Spleen (tissue), 11 donors: ENCODE measurements around the gene ACADS. TPM values are rescaled to one million over a fixed set of nuclear protein-coding genes. Genes with fewer than 3 reads are reported as not detected.

Experiments
- DNase-seq: peaks from one replicate; pipeline ENCODE4 v3.0.0-alpha.2; 2020
- H3K27ac ChIP-seq, 8 donors: fragments of 200-600 bp; sonication (generic) in 7 of 8; 1 replicate in 4 of 8; 2 replicates in 4 of 8; pipeline versions ENCODE4 v1.5.0 to v1.8.0; 2016 to 2021; ENCODE audit warnings: inconsistent platforms in 4 of 8, mild to moderate bottlenecking in 4 of 8, moderate library complexity in 1 of 8
- H3K27me3 ChIP-seq, 7 donors: fragments of 200-600 bp; sonication (generic) in 6 of 7; replicated peaks in 1 of 7; 1 replicate in 4 of 7; 2 replicates in 3 of 7; pipeline versions ENCODE4 v1.5.0 to v1.8.0; 2016 to 2021; ENCODE audit warnings: inconsistent platforms in 3 of 7, mild to moderate bottlenecking in 1 of 7
- H3K36me3 ChIP-seq, 6 donors: fragments of 200-600 bp; sonication (generic) in 5 of 6; 1 replicate in 4 of 6; 2 replicates in 2 of 6; pipeline versions ENCODE4 v1.5.0 to v1.8.0; 2016 to 2021; ENCODE audit warnings: inconsistent platforms in 2 of 6
- H3K4me1 ChIP-seq, 6 donors: fragments of 200-600 bp; sonication (generic) in 5 of 6; 1 replicate in 3 of 6; 2 replicates in 3 of 6; pipeline versions ENCODE4 v1.5.0 to v1.8.0; 2016 to 2021; ENCODE audit warnings: inconsistent platforms in 3 of 6
- H3K4me3 ChIP-seq, 8 donors: fragments of 200-600 bp; sonication (generic) in 7 of 8; 1 replicate in 4 of 8; 2 replicates in 4 of 8; pipeline versions ENCODE4 v1.5.0 to v1.8.0; 2016 to 2021; ENCODE audit warnings: inconsistent platforms in 4 of 8, mild to moderate bottlenecking in 4 of 8, moderate library complexity in 2 of 8
- H3K9me3 ChIP-seq, 8 donors: fragments of 200-600 bp; sonication (generic) in 7 of 8; 1 replicate in 4 of 8; 2 replicates in 4 of 8; pipeline versions ENCODE4 v1.5.0 to v1.8.0; 2016 to 2021; ENCODE audit warnings: inconsistent platforms in 4 of 8
- CTCF ChIP-seq, 11 experiments: fragments of 200-600 bp in 7 of 11; fragments of 450-650 bp in 4 of 11; sonication (generic) in 4 of 11; IDR thresholded peaks in 8 of 11; conservative IDR thresholded peaks in 3 of 11; 1 replicate in 7 of 11; 2 replicates in 4 of 11; pipeline versions ENCODE4 v1.4.0 to v1.8.0; 2016 to 2021; ENCODE audit warnings: antibody characterized with exemption in 11 of 11, inconsistent platforms in 4 of 11, mild to moderate bottlenecking in 1 of 11
- POLR2A ChIP-seq, 3 donors: fragments of 450-650 bp; IDR thresholded peaks; one replicate each; pipeline ENCODE4 v1.5.1; 2017; ENCODE audit warnings: antibody characterized with exemption in 3 of 3, mild to moderate bottlenecking in 1 of 3
- POLR2AphosphoS5 ChIP-seq, 3 donors: sonication (generic); formaldehyde crosslinking; IDR thresholded peaks; one replicate each; pipeline ENCODE4 v1.5.1; 2017; ENCODE audit warnings: antibody characterized with exemption in 3 of 3
- WGBS, 5 donors: extraction: QIAGEN DNeasy Blood & Tissue Kit in 3 of 5; methylation state at CpG; one replicate each; pipeline versions ENCODE4 v1.1.5 to v1.1.7; 2013 to 2018; 5-methylcytosine and 5-hydroxymethylcytosine counted together
- intact Hi-C: fragments of 100-400 bp; cut with DNase I; formaldehyde crosslinking; loops from one replicate; pipeline ENCODE4 v1.15.0; 2023; ENCODE audit warnings: low total_unique reads
- polyA plus RNA-seq, 3 donors: library from polyadenylated mRNA; stranded (reverse); fragments of 200-250 nt; gene quantifications; one replicate each; pipeline ENCODE4 v1.2.1, GENCODE V29; 2013
- total RNA-seq, 7 donors: library from RNA; depleted of rRNA in 3 of 7; stranded (reverse); fragments of >200 nt in 3 of 7; fragmentation: NEBNext Ultra II Directional in 4 of 7; extraction: Animal tissue kit (Norgen Biotek cat#: 25700) in 4 of 7; gene quantifications; one replicate each; pipeline versions ENCODE4 v1.1.0 to v1.2.1, GENCODE V29; 2016 to 2021
- donor health status: healthy with polysubstance abuse.
- donor health status: DM: no; HTN: no; CAD: no; lungs with moderate emphysema.
- donor health status: DM: no; HTN: no; CAD: no.
- donor health status: Bipolar disorder and iron deficiency.
- donor health status: healthy.
- donor health status: DM: no; HTN: no; CAD: no.
- donor health status: DM: yes; HTN: yes; CAD: no.

Gene ACADS
- total and polyA plus RNA-seq, 10 donors = 21.2 to 66.4 (median 37.6) TPM

GRCh38 chr12:120686690-120687577, 38.7 kb upstream of the ACADS start, which contains the start of gene MLEC:
TSS of gene MLEC (plus strand) at chr12:120687149. CDS start at chr12:120687297, 148 bp downstream.
- H3K27me3 ChIP-seq = no peaks in the 10 kb centered on the region
- TF ChIP-seq CTCF (IDR thresholded peaks at IDR 0.05 in 8 of 11, conservative IDR thresholded peaks at IDR 0.05 in 3 of 11) = peak in 7 of 11 experiments; percentile 27 to 62 (median 44)
- TF ChIP-seq POLR2A (IDR thresholded peaks at IDR 0.05) = peak in 1 of 3 donors; percentile 41
- TF ChIP-seq POLR2AphosphoS5 (IDR thresholded peaks at IDR 0.05) = peak; percentile 87 to 93 (median 91)
- no peaks in the 10 kb centered on the region for H3K36me3 ChIP-seq
- peak within 1 kb of the TSS; percentile 86 to 96 (median 93) for H3K27ac ChIP-seq
- peak; percentile 99 for DNase-seq
- H3K4me1 ChIP-seq = peaks cover 37 to 71% (median 64%) of the 10 kb centered on the region in 6 donors
- 0 to 1% (median 1%) methylated on average over 46 to 84 of the region's 84 CpGs for WGBS, 5 donors
- H3K4me3 ChIP-seq = peak within 1 kb of the TSS; percentile 81 to 98 (median 95)
- intact Hi-C loops = no loop called here
- H3K9me3 ChIP-seq = no peaks in the 10 kb centered on the region

- intact Hi-C loops = no loop called here
- TF ChIP-seq POLR2A (IDR thresholded peaks at IDR 0.05) = no peak
- no peak for TF ChIP-seq CTCF (IDR thresholded peaks at IDR 0.05 in 8 of 11, conservative IDR thresholded peaks at IDR 0.05 in 3 of 11)
- no peak for TF ChIP-seq POLR2AphosphoS5 (IDR thresholded peaks at IDR 0.05)
- Histone ChIP-seq H3K4me3 (peak overlapping the region; percentile 81 to 98 (median 95)), H3K27ac (peak overlapping the region; percentile 86 to 96 (median 93)), H3K27me3 (no peaks in the 10 kb centered on the region), H3K9me3 (no peaks in the 10 kb centered on the region), H3K4me1 (peaks cover 40 to 79% (median 69%) of the 10 kb centered on the region in 6 donors), H3K36me3 (peaks cover 0 to 1% (median 0%) of the 10 kb centered on the region in 6 donors)
- peak; percentile 79 for DNase-seq
- WGBS, 5 donors = 0 to 1% (median 0%) methylated on average over 22 to 31 of the region's 31 CpGs
Observed at GRCh38 chr12:120687578-120688289, 37.9 kb upstream of the ACADS start.

- Histone ChIP-seq H3K9me3 (no peaks in the 10 kb centered on the region), H3K4me3 (peak overlapping the region; percentile 81 to 98 (median 95)), H3K27ac (peak overlapping the region in 5 of 8 donors; percentile 92 to 96 (median 93)), H3K4me1 (peaks cover 40 to 85% (median 70%) of the 10 kb centered on the region in 6 donors), H3K36me3 (peaks cover 0 to 10% (median 3%) of the 10 kb centered on the region in 6 donors), H3K27me3 (no peaks in the 10 kb centered on the region)
- intact Hi-C loops = no loop called here
- 10 to 23% (median 18%) methylated on average over 6 of the region's 6 CpGs for WGBS, 5 donors
- DNase-seq = no peak
- no peak for TF ChIP-seq CTCF (IDR thresholded peaks at IDR 0.05 in 8 of 11, conservative IDR thresholded peaks at IDR 0.05 in 3 of 11)
- TF ChIP-seq POLR2A (IDR thresholded peaks at IDR 0.05) = no peak
- no peak for TF ChIP-seq POLR2AphosphoS5 (IDR thresholded peaks at IDR 0.05)
Observed at GRCh38 chr12:120688527-120689071, 37.0 kb upstream of the ACADS start.
